DMS53 (cell line): ENCODE measurements around the gene OR51B2.
A peak's percentile ranks its signal among the peaks of the same experiment; 100 is the strongest.
"Not testable (repeated sequence)": the region's sequence is repeated elsewhere in the genome, so short reads cannot be mapped to it uniquely, and the experiment has no call there.

Source experiments
- DNase-seq: peaks from one replicate; lab custom pipeline; 2025; lab: John Stamatoyannopoulos, UW

Gene OR51B2, protein sequence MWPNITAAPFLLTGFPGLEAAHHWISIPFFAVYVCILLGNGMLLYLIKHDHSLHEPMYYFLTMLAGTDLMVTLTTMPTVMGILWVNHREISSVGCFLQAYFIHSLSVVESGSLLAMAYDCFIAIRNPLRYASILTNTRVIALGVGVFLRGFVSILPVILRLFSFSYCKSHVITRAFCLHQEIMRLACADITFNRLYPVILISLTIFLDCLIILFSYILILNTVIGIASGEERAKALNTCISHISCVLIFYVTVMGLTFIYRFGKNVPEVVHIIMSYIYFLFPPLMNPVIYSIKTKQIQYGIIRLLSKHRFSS

DNA sequence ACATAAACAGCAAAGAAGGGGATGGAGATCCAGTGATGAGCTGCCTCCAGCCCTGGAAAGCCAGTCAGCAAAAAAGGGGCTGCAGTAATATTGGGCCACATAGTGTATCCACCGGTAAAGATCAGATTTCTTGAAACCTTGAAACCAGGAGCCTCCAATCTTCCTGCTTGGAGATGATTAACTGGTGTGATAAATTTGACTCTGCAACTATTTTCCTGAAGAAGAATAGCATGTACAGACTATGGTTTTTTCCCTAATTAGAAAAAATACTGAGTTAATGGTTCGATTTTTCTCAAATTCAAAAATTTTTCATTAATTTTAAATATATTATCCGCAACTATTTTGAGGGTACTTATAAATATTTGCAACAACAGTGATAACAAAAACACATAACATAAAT, at the start of gene OR51B2:
TSS of gene OR51B2 (minus strand) at position 101 of the 400 bp plus-strand sequence. CDS start at position 101, 0 bp downstream.
- no peak for DNase-seq

DNA sequence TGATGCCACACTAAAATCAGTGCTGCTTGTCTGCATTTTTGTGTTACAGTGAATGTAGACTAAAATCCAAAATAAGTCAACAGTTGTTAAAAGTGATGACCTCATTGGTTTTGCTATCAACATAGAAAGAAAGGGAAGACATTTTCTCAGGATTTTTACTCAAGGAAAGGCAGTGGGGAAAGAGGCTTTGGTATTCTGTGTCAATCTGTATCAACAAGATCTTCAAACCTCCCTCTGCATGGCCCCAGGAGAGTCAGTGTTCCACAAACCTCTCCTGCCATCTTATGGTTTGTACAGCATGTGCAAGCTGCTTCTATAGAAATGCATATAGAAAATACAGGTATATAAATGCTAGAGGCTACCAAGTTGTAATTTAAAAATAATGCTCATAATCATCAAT, 45.7 kb upstream of the OR51B2 start:
- DNase-seq = peak; percentile 55

DNA sequence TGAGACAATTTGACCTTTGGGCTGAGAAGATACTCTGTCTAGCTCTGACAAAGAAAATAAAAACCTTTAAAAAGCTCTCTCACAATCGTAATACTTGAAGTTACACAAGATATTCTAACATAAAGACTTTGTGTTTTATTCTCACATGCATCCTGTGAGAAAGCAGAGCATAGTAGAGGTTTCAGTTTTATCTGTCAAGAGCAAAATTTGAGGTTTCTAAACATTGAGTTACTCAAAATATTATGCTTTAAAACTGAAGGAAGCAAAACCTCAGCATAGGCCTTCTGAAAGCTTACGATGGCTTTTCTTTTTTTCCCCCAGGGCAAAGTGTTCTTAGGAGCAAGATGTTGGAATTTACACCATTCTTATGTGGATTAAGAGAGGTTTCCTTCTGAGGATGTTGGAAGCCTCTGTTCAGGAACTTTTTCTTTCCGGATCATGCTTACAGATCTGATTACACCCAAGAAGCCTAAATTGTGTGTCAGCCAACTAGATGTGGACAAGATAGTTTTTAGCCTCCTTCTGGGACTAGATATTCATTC, 44.5 kb upstream of the OR51B2 start:
- no peak for DNase-seq

DNA sequence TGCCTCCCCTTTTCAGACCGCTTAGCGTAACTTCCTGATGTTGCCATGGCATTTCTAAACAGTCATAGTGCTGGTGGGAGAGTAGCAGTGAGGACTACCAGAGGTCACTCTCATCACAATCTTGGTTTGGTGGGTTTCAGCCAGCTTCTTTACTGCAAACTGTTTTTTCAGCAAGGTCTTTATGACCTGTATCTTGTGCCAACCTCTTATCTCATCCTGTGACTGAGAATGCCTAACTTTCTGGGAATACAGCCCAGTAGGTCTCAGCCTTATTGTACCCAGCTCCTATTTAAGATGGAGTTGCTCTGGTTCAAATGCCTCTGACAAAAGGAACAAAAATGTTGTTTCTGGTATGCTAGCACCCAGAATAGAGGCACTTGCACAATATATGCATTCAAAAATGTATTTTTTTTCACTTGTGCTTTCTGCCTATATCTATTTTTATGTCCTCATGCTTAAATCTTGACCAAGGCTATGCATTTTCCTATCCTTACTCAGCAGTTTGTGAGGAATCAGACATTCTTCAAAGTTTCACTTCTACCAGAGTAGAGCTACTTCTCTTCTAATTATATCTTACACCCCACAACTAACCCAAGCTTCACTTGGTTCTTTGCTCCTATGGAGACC, 43.5 kb upstream of the OR51B2 start:
- no peak for DNase-seq

DNA sequence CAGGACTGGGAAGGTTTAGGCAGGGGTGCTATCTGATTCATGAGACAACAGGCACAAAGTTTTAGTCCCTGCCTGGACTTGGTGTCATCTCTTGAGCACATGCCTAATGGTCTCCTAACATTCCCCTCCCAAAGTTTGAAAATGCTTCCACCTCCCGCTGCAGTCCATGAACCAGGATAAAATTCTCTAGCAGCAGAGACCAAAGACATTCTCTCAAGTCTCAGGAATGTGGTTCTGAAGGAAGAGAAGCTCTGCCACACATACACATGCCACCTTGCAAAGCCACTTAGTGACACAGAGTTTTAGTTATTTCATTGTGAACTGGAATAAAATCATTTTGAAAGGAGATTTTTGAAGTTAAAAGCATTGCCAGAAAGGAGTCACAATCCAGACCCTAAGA, 42.8 kb upstream of the OR51B2 start:
- no peak for DNase-seq

DNA sequence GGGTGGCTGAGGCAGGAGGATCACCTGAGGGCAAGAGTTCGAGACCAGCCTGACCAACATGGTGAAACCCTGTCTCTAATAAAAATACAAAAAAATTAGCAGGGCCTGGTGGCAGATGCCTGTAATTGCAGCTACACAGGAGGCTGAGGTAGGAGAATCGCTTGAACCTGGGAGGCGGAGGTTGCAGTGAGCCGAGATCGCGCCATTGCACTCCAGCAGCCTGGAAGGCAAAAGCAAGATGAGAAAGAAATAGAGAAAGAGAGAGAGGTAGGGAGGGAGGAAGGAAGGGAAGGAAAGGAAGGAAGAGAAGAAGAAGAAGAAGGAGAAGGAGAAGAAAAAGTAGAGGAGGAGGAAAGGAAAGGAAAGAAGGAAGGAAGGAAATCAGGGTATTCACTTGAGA, 42.3 kb upstream of the OR51B2 start:
- not testable (repeated sequence) for DNase-seq

DNA sequence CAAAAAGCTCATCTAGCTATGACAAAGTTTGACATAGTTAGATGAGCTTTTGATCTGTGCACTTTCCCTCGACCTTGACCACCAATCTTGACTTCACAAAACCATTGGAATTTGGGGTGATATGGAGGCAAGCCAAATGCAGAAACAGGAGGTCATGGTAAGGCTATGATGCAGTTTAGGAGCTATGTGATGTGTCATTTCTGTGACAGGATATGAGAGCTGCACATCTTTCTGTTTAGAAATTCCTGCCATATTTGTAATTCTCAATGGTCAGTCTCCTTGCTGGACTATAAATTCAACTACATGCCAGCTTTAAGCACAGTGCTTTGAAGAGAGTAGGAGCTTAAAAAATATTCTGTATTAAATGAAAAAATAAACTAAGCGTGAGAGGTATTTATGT, 40.1 kb upstream of the OR51B2 start:
- no peak for DNase-seq

DNA sequence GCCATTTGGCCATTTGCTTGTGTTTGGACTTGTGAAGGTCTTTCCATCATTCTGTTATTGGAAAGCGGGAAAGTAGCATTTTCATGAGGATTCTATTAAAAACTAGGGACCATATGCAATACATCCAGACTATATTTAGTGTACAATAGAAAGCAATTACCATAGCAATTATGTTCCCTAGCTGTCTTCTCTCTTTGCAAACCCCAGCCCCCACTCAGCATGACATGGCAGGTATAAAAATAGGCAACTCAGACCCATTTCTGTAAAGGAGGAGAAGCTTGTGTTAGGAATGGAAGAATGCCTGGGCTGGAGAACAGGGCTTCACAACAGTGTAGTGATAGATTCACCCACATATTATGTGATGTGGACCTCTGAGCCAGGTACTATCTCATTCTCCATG, 39.6 kb upstream of the OR51B2 start:
- DNase-seq = no peak

DNA sequence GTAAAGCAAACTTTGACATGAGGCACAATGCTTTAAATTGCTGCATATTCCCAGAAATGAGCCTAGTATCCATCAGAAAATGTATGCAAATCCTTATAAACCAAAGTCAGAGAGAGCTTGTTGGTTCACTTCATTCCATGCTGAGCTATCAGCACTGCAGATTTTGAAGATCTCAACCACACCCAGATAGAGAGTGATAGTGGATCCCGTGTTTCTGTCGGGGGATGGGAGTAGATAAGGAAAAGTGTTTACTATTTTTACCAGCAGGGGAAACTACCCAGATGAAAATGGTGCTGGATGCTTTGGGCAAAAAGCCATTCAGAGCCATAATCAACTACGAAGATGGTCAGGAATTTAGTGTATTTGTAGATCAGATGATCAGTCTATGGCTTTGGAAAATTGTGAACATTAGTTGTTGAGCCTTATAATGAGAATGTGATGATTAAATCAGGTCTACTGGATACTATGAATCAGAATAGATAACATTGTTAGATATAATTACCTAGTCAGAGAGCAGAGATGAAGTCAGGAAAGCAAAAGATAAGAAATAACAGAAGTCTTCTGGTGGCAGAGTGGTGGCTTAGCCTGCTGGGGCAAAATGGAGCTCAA, 38.0 kb upstream of the OR51B2 start:
- no peak for DNase-seq

DNA sequence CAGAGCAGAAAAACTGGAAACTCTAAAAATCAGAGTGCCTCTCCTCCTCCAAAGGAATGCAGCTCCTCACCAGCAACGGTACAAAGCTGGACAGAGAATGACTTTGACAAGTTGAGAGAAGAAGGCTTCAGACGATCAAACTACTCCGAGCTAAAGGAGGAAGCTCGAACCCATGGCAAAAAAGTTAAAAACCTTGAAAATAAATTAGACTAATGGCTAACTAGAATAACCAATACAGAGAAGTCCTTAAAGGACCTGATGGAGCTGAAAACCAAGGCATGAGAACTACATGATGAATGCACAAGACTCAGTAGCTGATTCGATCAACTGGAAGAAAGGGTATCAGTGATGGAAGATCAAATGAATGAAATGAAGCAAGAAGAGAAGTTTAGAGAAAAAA, 31.9 kb upstream of the OR51B2 start:
- DNase-seq = not testable (repeated sequence)

DNA sequence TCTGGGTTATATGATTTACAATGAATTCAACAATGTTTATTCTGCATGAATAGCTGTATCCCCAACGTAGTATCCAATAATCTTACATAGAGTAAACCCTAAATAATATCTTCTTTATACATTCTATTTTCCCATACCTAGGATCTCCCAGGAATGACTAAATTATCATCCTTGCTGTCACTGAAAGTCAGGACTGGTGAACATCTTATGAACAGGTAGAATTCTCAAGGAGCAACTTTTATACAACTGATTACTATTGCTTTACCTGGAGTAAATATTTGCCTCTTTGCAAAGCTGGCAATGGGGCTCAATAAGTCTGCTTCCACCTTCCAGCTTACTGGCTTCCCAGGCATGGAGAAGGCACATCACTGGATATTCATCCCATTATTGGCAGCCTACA, 27.1 kb upstream of the OR51B2 start, which contains the start of gene OR51B6:
TSS of gene OR51B6 (plus strand) at position 301 of the 400 bp plus-strand sequence. CDS start at position 301, 0 bp downstream.
- no peak for DNase-seq

DNA sequence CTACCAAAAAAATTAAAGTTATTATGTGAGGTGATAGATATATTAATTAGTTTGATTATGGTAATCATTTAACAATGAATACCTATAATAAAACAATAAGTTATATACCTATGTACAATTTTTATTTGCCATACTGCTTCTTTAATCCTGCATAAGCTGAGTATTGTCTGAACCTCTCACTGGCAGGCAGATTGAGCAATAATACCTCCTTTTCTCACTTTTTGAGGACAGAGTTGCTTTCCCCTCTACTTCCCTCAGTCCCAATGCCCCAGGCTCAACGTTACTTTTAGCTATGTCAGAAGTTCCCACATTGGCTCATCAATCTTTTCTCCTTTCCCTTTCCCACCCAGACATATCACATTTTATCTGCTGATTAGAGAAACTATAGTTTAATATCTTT, 25.5 kb upstream of the OR51B2 start:
- DNase-seq = no peak

DNA sequence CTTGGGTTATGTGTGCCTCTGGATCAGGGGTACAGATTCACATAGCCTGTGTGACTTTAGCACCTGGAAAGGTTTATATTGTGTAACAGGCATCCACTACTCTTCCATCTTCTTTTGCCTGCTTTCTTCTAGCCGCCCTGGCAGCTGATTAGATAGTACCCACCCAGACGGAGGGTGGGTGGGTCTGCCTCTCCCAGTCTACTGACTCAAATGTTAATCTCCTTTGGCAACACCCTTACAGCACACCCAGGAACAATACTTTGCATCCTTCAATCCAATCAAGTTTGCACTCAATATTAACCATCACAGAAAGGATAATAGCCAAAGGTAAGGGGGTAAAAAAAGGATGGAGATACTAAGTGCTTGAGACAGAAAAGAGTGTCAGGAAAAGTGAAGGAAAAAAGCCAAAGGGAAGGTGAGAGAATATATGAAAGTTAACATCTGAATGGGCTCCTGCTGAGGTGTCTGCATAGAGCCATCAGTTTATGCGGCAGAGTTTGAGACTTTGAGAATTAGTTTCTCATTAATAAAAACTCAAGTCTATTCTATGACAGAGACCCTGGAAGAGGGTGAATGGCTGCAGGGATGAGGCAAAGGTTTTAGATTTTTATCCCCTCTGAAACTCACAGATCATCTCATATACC, 24.6 kb upstream of the OR51B2 start:
- DNase-seq = no peak

DNA sequence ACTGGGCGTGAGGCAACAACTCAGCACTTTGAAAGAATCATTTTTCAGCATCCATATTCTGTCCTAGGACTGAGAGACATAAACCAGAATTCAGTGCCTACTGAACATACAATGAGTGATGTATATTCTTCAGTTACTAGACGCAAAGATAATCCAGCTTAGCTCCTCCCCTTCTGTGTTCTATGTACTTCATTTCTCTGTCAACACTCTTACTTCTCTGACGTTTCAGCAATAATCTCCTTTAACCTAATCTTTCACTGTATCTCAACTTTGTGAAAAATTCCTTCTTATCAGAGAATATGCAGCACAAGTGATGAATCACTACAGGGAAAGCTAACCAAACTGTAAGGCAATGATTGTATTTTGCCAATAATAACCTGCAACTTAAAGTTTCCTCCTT, 21.7 kb upstream of the OR51B2 start:
- no peak for DNase-seq

DNA sequence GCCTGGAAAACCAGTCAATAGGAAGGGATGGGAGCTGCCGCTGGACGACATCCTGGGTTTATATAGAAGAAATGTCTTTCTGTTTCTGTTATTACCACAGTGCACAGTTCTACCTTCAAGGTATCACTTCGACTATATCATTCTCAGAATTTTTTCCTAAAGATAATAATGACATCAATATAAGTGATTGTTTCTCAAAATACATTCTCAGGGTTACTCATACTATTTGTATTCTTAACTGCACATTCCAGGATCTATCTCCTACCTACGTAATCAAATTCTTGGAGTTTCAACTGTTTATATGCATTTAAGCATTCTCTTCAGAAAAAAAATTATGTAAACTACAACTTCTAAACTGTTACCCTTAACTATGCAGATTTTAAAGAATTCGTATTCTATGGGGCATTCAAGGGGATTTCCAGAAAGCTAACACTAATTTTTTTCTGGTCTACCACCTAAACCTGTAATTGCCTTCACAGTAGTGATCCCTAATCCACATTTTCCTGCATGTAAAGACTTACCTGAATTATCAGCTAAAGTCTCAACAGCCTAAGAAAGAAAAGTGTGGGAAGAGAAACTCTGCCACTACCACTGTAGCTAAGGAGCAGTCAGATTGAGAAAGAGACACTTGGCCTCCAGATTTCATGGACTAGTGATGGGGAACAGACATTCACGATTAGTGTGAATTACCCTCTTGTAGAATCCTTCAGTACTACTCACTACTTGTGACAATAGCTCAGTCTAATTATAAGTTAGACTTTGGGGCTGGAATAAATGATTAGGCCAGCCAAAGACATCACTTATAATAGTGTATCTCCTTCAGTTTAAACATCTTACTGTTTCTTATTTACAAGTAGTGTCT, 19.6 kb upstream of the OR51B2 start, which contains the start of gene OR51B5:
TSS of gene OR51B5 (minus strand) at position 51 of the 862 bp plus-strand sequence. CDS start at position 51, 0 bp downstream.
- DNase-seq = no peak

DNA sequence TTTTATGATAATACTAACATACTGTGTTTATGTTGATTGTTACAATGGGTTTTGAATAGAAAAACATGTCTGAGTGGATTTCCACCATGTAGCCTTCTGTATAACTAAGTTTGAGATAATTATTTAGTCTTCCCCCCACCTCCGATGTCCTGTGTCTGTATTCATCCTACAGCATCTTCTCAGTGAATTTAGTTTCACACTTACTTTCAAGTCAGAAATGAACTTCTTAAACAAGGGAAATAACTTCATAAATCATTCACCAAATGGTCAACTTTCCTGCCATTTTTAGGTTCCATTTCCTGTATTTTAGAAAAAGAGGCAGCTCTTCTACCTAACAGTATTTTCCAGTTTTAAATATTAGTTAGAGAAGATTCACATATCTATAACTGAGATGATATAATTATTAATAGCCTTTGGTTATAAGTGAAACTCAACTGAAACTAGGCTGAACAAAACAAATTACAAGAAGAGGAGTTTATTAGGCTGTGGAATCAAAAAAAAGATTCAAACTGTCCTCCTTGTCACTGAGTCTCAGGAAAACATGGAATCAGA, 15.8 kb upstream of the OR51B2 start:
- no peak for DNase-seq

DNA sequence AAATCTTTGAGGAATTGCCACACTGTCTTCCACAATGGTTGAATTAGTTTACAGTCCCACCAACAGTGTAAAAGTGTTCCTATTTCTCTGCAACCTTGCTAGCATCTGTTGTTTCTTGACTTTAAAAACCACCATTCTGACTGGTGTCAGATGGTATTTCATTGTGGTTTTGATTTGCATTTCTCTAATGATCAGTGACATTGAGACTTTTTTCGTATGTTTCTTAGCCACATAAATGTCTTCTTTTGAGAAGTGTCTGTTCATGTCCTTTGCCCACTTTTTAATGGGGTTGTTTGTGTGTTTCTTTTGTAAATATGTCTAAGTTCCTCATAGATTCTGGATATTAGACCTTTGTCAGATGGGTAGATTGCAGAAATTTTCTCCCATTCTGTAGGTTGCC, 13.2 kb upstream of the OR51B2 start:
- DNase-seq = not testable (repeated sequence)

DNA sequence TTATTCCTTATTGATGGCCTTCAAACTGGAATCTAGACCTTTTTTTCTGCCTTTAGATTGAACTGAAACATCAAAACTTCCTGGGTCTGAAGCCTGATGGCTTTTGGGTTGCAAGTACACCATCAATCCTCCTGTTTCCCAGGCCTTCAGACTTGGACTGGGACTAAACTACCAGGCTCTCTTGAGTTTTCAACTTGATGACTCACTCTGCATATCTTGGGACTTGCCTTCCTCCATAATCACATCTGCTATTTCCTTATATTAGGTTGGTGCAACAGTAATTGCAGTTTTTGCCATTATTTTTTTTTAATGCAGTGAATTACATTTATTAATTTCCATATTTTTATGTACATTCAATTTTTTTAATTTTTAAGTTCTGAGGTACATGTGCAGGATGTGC, 12.2 kb upstream of the OR51B2 start:
- DNase-seq = no peak

DNA sequence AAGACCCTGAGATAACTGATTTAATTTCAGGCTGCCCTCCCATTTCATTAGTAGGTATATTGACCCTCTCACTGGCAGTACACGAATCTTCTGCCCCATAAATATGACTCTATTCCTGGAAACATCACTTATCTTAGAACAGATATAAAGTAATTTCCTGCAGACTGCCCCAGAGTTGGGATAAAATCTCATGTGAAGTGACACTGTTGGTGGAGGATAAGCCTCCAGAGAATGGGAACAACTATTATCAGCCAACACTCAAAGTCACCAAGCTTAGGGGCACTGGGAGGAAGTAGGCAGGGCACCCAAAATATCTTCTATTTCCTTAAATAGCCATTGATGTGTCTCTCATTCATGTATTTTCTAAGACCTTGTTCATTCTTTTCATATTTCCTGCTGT, 11.1 kb upstream of the OR51B2 start:
- DNase-seq = no peak

DNA sequence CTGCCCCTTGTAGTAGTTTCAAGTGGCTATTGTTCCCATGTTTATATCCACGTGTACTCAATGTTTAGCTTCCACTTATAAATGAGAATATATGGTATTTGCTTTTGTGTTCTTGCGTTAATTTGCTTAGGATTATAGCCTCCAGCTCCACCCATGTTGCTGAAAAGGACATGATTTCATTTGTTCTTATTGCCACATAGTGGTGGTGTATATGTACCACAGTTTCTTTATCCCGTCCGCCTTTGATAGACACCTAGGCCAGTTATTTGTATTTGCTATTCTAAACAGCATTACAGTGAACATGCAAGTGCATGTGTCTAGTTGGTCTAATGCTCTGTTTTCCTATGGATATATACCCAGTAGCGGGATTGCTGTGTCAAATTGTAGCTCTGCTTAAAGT, 6.8 kb downstream of the OR51B2 start:
- DNase-seq = peak; percentile 67
